HEK293 (cell line): ENCODE data around the gene APLP1.
A peak's percentile ranks its signal among the peaks of the same experiment; 100 is the strongest.

ENCODE experiments used
- BCL11B ChIP-seq: fragments of 450-650 bp; formaldehyde crosslinking; IDR thresholded peaks from 2 replicates; pipeline ENCODE4 v1.5.1; 2016; ENCODE audit warnings: low read depth, missing biosample characterization, missing genetic modification characterization
- FEZF1 ChIP-seq: fragments of 450-650 bp; formaldehyde crosslinking; IDR thresholded peaks from 2 replicates; pipeline ENCODE4 v1.5.1; 2016; ENCODE audit warnings: missing biosample characterization, missing genetic modification characterization
- HOXA7 ChIP-seq: sonication (generic); formaldehyde crosslinking; IDR thresholded peaks from 2 replicates; pipeline ENCODE4 v1.8.1; 2022; ENCODE audit warnings: missing genetic modification reagents, borderline replicate concordance
- OSR2 ChIP-seq: fragments of 450-650 bp; formaldehyde crosslinking; IDR thresholded peaks from 2 replicates; pipeline ENCODE4 v1.5.1; 2016; ENCODE audit warnings: missing biosample characterization, missing genetic modification characterization
- SCRT1 ChIP-seq: fragments of 450-650 bp; formaldehyde crosslinking; IDR thresholded peaks from 2 replicates; pipeline ENCODE4 v1.5.1; 2016; ENCODE audit warnings: missing biosample characterization, missing genetic modification characterization, borderline replicate concordance
- ZBTB48 ChIP-seq: fragments of 450-650 bp; formaldehyde crosslinking; IDR thresholded peaks from 2 replicates; pipeline ENCODE4 v1.5.1; 2016; ENCODE audit warnings: missing biosample characterization, missing genetic modification characterization
- ZBTB8A ChIP-seq: fragments of 450-650 bp; formaldehyde crosslinking; IDR thresholded peaks from 2 replicates; pipeline ENCODE4 v1.5.1; 2016; ENCODE audit warnings: missing biosample characterization, missing genetic modification characterization
- ZEB2 ChIP-seq: fragments of 450-650 bp; formaldehyde crosslinking; IDR thresholded peaks from 2 replicates; pipeline ENCODE4 v1.5.1; 2016; ENCODE audit warnings: missing biosample characterization, missing genetic modification characterization
- ZNF114 ChIP-seq: fragments of 450-650 bp; formaldehyde crosslinking; IDR thresholded peaks from 2 replicates; pipeline ENCODE4 v1.5.0; 2017; ENCODE audit warnings: missing biosample characterization, missing genetic modification characterization
- ZNF140 ChIP-seq: fragments of 450-650 bp; formaldehyde crosslinking; IDR thresholded peaks from 2 replicates; pipeline ENCODE4 v1.5.1; 2016; ENCODE audit warnings: missing biosample characterization, missing genetic modification characterization
- ZNF16 ChIP-seq: fragments of 450-650 bp; formaldehyde crosslinking; IDR thresholded peaks from 2 replicates; pipeline ENCODE4 v1.5.1; 2016; ENCODE audit warnings: low read depth, missing biosample characterization, missing genetic modification characterization
- ZNF223 ChIP-seq: fragments of 450-650 bp; formaldehyde crosslinking; IDR thresholded peaks from 2 replicates; pipeline ENCODE4 v1.5.1; 2016; ENCODE audit warnings: missing biosample characterization, missing genetic modification characterization
- ZNF366 ChIP-seq: fragments of 450-650 bp; formaldehyde crosslinking; conservative IDR thresholded peaks from 2 replicates; pipeline ENCODE4 v1.5.1; 2016; ENCODE audit warnings: missing biosample characterization, missing genetic modification characterization
- ZNF391 ChIP-seq: fragments of 450-650 bp; formaldehyde crosslinking; IDR thresholded peaks from 2 replicates; pipeline ENCODE4 v1.5.1; 2016; ENCODE audit warnings: low read depth, missing biosample characterization, missing genetic modification characterization, borderline replicate concordance
- ZNF404 ChIP-seq: fragments of 450-650 bp; formaldehyde crosslinking; IDR thresholded peaks from 2 replicates; pipeline ENCODE4 v1.5.1; 2017; ENCODE audit warnings: missing biosample characterization, missing genetic modification characterization
- ZNF510 ChIP-seq: fragments of 450-650 bp; formaldehyde crosslinking; IDR thresholded peaks from 2 replicates; pipeline ENCODE4 v1.5.1; 2018; ENCODE audit warnings: mild to moderate bottlenecking, missing genetic modification characterization, missing biosample characterization; ENCODE audit not compliant: insufficient replicate concordance
- ZNF514 ChIP-seq: fragments of 450-650 bp; formaldehyde crosslinking; IDR thresholded peaks from 2 replicates; pipeline ENCODE4 v1.5.1; 2016; ENCODE audit warnings: missing biosample characterization, missing genetic modification characterization
- ZNF548 ChIP-seq: fragments of 450-650 bp; formaldehyde crosslinking; IDR thresholded peaks from 2 replicates; pipeline ENCODE4 v1.5.1; 2016; ENCODE audit warnings: missing biosample characterization, missing genetic modification characterization
- ZNF585B ChIP-seq: fragments of 450-650 bp; formaldehyde crosslinking; IDR thresholded peaks from 2 replicates; pipeline ENCODE4 v1.5.1; 2016; ENCODE audit warnings: missing biosample characterization, missing genetic modification characterization
- ZNF610 ChIP-seq: fragments of 450-650 bp; formaldehyde crosslinking; IDR thresholded peaks from 2 replicates; pipeline ENCODE4 v1.5.1; 2016; ENCODE audit warnings: missing biosample characterization, missing genetic modification characterization, borderline replicate concordance
- ZNF654 ChIP-seq: fragments of 450-650 bp; formaldehyde crosslinking; IDR thresholded peaks from 2 replicates; pipeline ENCODE4 v1.5.1; 2016; ENCODE audit warnings: low read depth, missing biosample characterization, missing genetic modification characterization
- ZNF701 ChIP-seq: fragments of 450-650 bp; formaldehyde crosslinking; IDR thresholded peaks from 2 replicates; pipeline ENCODE4 v1.5.1; 2016; ENCODE audit warnings: missing biosample characterization, missing genetic modification characterization
- TF ChIP-seq, protein P1 (sequence below): fragments of 450-650 bp; formaldehyde crosslinking; IDR thresholded peaks from 2 replicates; pipeline ENCODE4 v1.5.1; 2016; ENCODE audit warnings: missing biosample characterization, missing genetic modification characterization, low read depth
- TF ChIP-seq, protein P2 (sequence below): fragments of 450-650 bp; formaldehyde crosslinking; IDR thresholded peaks from 2 replicates; pipeline ENCODE4 v1.5.1; 2016; ENCODE audit warnings: missing biosample characterization, missing genetic modification characterization
- TF ChIP-seq, protein P3 (sequence below): fragments of 450-650 bp; formaldehyde crosslinking; IDR thresholded peaks from 2 replicates; pipeline ENCODE4 v1.5.1; 2016; ENCODE audit warnings: missing biosample characterization, missing genetic modification characterization
- TF ChIP-seq, protein P4 (sequence below): fragments of 450-650 bp; formaldehyde crosslinking; IDR thresholded peaks from 2 replicates; pipeline ENCODE4 v1.5.0; 2017; ENCODE audit warnings: missing biosample characterization, missing genetic modification characterization, borderline replicate concordance
- TF ChIP-seq, protein P5 (sequence below): fragments of 450-650 bp; formaldehyde crosslinking; IDR thresholded peaks from 2 replicates; pipeline ENCODE4 v1.5.1; 2016; ENCODE audit warnings: missing biosample characterization, missing genetic modification characterization, borderline replicate concordance

The APLP1 gene

DNA sequence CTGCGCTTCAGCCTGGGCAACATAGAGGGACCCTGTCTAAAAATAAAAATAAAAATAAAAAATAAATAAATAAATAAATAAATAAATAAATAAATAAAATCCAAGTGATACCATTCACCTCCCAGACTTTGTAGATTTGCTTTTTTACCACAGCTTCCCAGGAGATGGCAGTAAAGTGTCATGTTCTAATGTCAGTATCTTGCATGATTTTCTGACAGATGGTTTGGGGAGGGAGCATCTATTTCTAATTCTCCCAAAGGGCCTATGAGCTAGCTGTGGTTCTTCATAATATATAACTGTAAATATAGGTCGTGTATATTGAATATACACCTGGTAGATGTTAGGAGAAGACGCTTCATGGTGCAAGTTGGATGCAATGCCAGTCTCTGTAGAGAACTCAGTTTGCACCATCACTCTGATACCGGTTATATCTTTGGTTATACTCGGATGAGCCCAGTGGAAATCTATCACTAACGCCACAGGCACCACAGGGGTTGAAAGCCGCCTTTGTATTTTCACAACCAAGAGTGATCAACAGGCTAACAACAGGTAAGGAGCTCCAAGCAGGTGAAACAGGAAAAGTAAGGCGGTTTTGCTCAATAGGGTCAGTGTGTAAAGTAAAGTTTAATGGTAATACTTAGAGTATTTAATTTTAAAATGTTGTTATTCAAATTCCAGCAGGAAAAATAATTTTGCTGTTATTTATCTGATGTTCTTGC is 13.9 kb downstream of the APLP1 start (continued):
- TF ChIP-seq HOXA7 (CRISPR knock-in tag) = no peak
- TF ChIP-seq ZNF548 (tag by site-specific recombination) = 0 out of 2 replicates have a peak, but pooled peaks have one; percentile 40
- TF ChIP-seq ZNF391 (tag by site-specific recombination) = no peak
- TF ChIP-seq FEZF1 (tag by site-specific recombination) = peak; percentile 47; the same call in 1 of the 2 replicates
- no peak for TF ChIP-seq ZBTB48
- TF ChIP-seq, protein P1, sequence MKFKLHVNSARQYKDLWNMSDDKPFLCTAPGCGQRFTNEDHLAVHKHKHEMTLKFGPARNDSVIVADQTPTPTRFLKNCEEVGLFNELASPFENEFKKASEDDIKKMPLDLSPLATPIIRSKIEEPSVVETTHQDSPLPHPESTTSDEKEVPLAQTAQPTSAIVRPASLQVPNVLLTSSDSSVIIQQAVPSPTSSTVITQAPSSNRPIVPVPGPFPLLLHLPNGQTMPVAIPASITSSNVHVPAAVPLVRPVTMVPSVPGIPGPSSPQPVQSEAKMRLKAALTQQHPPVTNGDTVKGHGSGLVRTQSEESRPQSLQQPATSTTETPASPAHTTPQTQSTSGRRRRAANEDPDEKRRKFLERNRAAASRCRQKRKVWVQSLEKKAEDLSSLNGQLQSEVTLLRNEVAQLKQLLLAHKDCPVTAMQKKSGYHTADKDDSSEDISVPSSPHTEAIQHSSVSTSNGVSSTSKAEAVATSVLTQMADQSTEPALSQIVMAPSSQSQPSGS (tag by site-specific recombination) = no peak
- peak; percentile 89 for TF ChIP-seq ZNF366 (tag by site-specific recombination)
- TF ChIP-seq, protein P2, sequence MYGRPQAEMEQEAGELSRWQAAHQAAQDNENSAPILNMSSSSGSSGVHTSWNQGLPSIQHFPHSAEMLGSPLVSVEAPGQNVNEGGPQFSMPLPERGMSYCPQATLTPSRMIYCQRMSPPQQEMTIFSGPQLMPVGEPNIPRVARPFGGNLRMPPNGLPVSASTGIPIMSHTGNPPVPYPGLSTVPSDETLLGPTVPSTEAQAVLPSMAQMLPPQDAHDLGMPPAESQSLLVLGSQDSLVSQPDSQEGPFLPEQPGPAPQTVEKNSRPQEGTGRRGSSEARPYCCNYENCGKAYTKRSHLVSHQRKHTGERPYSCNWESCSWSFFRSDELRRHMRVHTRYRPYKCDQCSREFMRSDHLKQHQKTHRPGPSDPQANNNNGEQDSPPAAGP = no peak
- peak; percentile 92 for TF ChIP-seq ZNF223 (tag by site-specific recombination)
- peak; percentile 100 for TF ChIP-seq ZNF140 (tag by site-specific recombination)
- TF ChIP-seq ZNF510 (tag by site-specific recombination) = no peak
- TF ChIP-seq ZNF701 = no peak
- TF ChIP-seq ZBTB8A (tag by site-specific recombination) = peak; percentile 98
- TF ChIP-seq, protein P3, sequence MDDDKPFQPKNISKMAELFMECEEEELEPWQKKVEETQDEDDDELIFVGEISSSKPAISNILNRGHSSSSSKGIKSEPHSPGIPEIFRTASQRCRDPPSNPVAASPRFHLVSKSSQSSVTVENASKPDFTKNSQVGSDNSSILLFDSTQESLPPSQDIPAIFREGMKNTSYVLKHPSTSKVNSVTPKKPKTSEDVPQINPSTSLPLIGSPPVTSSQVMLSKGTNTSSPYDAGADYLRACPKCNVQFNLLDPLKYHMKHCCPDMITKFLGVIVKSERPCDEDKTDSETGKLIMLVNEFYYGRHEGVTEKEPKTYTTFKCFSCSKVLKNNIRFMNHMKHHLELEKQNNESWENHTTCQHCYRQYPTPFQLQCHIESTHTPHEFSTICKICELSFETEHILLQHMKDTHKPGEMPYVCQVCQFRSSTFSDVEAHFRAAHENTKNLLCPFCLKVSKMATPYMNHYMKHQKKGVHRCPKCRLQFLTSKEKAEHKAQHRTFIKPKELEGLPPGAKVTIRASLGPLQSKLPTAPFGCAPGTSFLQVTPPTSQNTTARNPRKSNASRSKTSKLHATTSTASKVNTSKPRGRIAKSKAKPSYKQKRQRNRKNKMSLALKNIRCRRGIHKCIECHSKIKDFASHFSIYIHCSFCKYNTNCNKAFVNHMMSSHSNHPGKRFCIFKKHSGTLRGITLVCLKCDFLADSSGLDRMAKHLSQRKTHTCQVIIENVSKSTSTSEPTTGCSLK (tag by site-specific recombination) = no peak
- no peak for TF ChIP-seq OSR2 (tag by site-specific recombination)
- peak; percentile 100 for TF ChIP-seq ZNF654 (tag by site-specific recombination)
- TF ChIP-seq BCL11B = peak; percentile 90; the same call in 1 of the 2 replicates
- TF ChIP-seq, protein P4, sequence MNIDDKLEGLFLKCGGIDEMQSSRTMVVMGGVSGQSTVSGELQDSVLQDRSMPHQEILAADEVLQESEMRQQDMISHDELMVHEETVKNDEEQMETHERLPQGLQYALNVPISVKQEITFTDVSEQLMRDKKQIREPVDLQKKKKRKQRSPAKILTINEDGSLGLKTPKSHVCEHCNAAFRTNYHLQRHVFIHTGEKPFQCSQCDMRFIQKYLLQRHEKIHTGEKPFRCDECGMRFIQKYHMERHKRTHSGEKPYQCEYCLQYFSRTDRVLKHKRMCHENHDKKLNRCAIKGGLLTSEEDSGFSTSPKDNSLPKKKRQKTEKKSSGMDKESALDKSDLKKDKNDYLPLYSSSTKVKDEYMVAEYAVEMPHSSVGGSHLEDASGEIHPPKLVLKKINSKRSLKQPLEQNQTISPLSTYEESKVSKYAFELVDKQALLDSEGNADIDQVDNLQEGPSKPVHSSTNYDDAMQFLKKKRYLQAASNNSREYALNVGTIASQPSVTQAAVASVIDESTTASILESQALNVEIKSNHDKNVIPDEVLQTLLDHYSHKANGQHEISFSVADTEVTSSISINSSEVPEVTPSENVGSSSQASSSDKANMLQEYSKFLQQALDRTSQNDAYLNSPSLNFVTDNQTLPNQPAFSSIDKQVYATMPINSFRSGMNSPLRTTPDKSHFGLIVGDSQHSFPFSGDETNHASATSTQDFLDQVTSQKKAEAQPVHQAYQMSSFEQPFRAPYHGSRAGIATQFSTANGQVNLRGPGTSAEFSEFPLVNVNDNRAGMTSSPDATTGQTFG (tag by site-specific recombination) = no peak
- TF ChIP-seq ZEB2 (tag by site-specific recombination) = peak; percentile 82
- no peak for TF ChIP-seq ZNF585B (tag by site-specific recombination)
- 0 out of 2 replicates have a peak, but pooled peaks have one; percentile 64 for TF ChIP-seq SCRT1 (tag by site-specific recombination)
- TF ChIP-seq ZNF16 (tag by site-specific recombination) = peak; percentile 65; the same call in 1 of the 2 replicates
- TF ChIP-seq ZNF514 (tag by site-specific recombination) = peak; percentile 99
- peak; percentile 85 for TF ChIP-seq ZNF610
- TF ChIP-seq ZNF404 (tag by site-specific recombination) = peak; percentile 100
- TF ChIP-seq ZNF114 (tag by site-specific recombination) = no peak
- TF ChIP-seq, protein P5, sequence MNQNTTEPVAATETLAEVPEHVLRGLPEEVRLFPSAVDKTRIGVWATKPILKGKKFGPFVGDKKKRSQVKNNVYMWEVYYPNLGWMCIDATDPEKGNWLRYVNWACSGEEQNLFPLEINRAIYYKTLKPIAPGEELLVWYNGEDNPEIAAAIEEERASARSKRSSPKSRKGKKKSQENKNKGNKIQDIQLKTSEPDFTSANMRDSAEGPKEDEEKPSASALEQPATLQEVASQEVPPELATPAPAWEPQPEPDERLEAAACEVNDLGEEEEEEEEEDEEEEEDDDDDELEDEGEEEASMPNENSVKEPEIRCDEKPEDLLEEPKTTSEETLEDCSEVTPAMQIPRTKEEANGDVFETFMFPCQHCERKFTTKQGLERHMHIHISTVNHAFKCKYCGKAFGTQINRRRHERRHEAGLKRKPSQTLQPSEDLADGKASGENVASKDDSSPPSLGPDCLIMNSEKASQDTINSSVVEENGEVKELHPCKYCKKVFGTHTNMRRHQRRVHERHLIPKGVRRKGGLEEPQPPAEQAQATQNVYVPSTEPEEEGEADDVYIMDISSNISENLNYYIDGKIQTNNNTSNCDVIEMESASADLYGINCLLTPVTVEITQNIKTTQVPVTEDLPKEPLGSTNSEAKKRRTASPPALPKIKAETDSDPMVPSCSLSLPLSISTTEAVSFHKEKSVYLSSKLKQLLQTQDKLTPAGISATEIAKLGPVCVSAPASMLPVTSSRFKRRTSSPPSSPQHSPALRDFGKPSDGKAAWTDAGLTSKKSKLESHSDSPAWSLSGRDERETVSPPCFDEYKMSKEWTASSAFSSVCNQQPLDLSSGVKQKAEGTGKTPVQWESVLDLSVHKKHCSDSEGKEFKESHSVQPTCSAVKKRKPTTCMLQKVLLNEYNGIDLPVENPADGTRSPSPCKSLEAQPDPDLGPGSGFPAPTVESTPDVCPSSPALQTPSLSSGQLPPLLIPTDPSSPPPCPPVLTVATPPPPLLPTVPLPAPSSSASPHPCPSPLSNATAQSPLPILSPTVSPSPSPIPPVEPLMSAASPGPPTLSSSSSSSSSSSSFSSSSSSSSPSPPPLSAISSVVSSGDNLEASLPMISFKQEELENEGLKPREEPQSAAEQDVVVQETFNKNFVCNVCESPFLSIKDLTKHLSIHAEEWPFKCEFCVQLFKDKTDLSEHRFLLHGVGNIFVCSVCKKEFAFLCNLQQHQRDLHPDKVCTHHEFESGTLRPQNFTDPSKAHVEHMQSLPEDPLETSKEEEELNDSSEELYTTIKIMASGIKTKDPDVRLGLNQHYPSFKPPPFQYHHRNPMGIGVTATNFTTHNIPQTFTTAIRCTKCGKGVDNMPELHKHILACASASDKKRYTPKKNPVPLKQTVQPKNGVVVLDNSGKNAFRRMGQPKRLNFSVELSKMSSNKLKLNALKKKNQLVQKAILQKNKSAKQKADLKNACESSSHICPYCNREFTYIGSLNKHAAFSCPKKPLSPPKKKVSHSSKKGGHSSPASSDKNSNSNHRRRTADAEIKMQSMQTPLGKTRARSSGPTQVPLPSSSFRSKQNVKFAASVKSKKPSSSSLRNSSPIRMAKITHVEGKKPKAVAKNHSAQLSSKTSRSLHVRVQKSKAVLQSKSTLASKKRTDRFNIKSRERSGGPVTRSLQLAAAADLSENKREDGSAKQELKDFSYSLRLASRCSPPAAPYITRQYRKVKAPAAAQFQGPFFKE = no peak
